Neutrophil (primary cell): ENCODE results near the gene RIBC2.

ENCODE experiments used
- H3K27ac ChIP-seq: fragments of 200-600 bp; sonication (generic); 2 replicates; pipeline ENCODE4 v1.5.1; 2016; ENCODE audit warnings: mild to moderate bottlenecking, moderate library complexity
- H3K27me3 ChIP-seq: fragments of 200-600 bp; sonication (generic); 2 replicates; pipeline ENCODE4 v1.6.0; 2016; ENCODE audit warnings: mild to moderate bottlenecking
- H3K36me3 ChIP-seq: fragments of 200-600 bp; sonication (generic); 2 replicates; pipeline ENCODE4 v1.5.1; 2017
- H3K4me1 ChIP-seq, 2 experiments: fragments of 200-600 bp in 1 of 2; sonication (generic) in 1 of 2; 1 replicate in 1 of 2; 2 replicates in 1 of 2; pipeline versions ENCODE4 v1.5.1 to v1.6.1; 2013 to 2016; ENCODE audit warnings: low read depth in 1 of 2, low read length in 1 of 2, mild to moderate bottlenecking in 1 of 2, moderate library complexity in 1 of 2; ENCODE audit not compliant: control insufficient read depth in 1 of 2, insufficient read depth in 1 of 2
- H3K4me3 ChIP-seq, 2 experiments: fragments of 200-600 bp in 1 of 2; sonication (generic) in 1 of 2; 1 replicate in 1 of 2; 2 replicates in 1 of 2; pipeline ENCODE4 v1.5.1; 2013 to 2016; ENCODE audit warnings: low read depth in 1 of 2, low read length in 1 of 2, mild to moderate bottlenecking in 1 of 2, moderate library complexity in 1 of 2
- H3K9me3 ChIP-seq: fragments of 200-600 bp; sonication (generic); 2 replicates; pipeline ENCODE4 v1.5.1; 2016
- CTCF ChIP-seq: fragments of 200-600 bp; sonication (generic); IDR thresholded peaks from 2 replicates; pipeline ENCODE4 v1.5.1; 2016; ENCODE audit warnings: antibody characterized with exemption

The RIBC2 gene

GRCh38 chr22:45451972-45452371 lies 38.5 kb downstream of the RIBC2 start:
- Histone ChIP-seq H3K4me1 (no peaks in the 10 kb centered on the region), H3K36me3 (no peaks in the 10 kb centered on the region), H3K4me3 (no peak overlapping the region), H3K9me3 (no peaks in the 10 kb centered on the region), H3K27me3 (no peaks in the 10 kb centered on the region), H3K27ac (no peak overlapping the region)
- TF ChIP-seq CTCF: no peak

GRCh38 chr22:45452565-45453379 lies 39.3 kb downstream of the RIBC2 start:
- no peak for TF ChIP-seq CTCF
- Histone ChIP-seq H3K4me1 (no peaks in the 10 kb centered on the region), H3K4me3 (no peak overlapping the region), H3K27ac (no peak overlapping the region), H3K9me3 (no peaks in the 10 kb centered on the region), H3K36me3 (no peaks in the 10 kb centered on the region), H3K27me3 (no peaks in the 10 kb centered on the region)

GRCh38 chr22:45453764-45454163 lies 40.3 kb downstream of the RIBC2 start:
- Histone ChIP-seq H3K36me3 (no peaks in the 10 kb centered on the region), H3K27ac (no peak overlapping the region), H3K27me3 (no peaks in the 10 kb centered on the region), H3K4me3 (no peak overlapping the region), H3K9me3 (no peaks in the 10 kb centered on the region), H3K4me1 (no peaks in the 10 kb centered on the region)
- TF ChIP-seq CTCF: no peak

GRCh38 chr22:45454275-45454674 lies 40.8 kb downstream of the RIBC2 start:
- Histone ChIP-seq H3K4me3 (no peak overlapping the region), H3K4me1 (no peaks in the 10 kb centered on the region), H3K27ac (no peak overlapping the region), H3K27me3 (no peaks in the 10 kb centered on the region), H3K9me3 (no peaks in the 10 kb centered on the region), H3K36me3 (no peaks in the 10 kb centered on the region)
- TF ChIP-seq CTCF: no peak

GRCh38 chr22:45455212-45455611 lies 41.7 kb downstream of the RIBC2 start:
- H3K4me3 ChIP-seq: no peak overlapping the region
- H3K4me1 ChIP-seq: no peaks in the 10 kb centered on the region
- no peak for TF ChIP-seq CTCF
- no peaks in the 10 kb centered on the region for H3K27me3 ChIP-seq
- H3K9me3 ChIP-seq: no peaks in the 10 kb centered on the region
- H3K27ac ChIP-seq: no peak overlapping the region
- H3K36me3 ChIP-seq: no peaks in the 10 kb centered on the region
